Astrocyte (in vitro differentiated cells and primary cell): ENCODE data around the gene RAE1. TPM values are rescaled to one million over a fixed set of nuclear protein-coding genes. Genes with fewer than 3 reads are reported as not detected.

Experiments used
- DNase-seq: peaks from one replicate; pipeline ENCODE4 v3.0.0-alpha.2; 2010; ENCODE audit warnings: low read depth
- FAIRE-seq: peaks from 2 replicates; lab custom pipeline; 2011; peaks lifted over from hg19 to GRCh38; lab: Jason Lieb, UNC
- H2AFZ ChIP-seq: 2 replicates; pipeline ENCODE4 v1.6.0; 2012; ENCODE audit warnings: low read depth, low read length, inconsistent platforms
- H3K27ac ChIP-seq: 2 replicates; pipeline ENCODE4 v1.5.1; 2011; ENCODE audit warnings: low read depth, low read length, inconsistent platforms
- H3K27me3 ChIP-seq: 2 replicates; pipeline ENCODE4 v1.6.0; 2011; ENCODE audit warnings: low read length, inconsistent platforms; ENCODE audit not compliant: insufficient read depth
- H3K36me3 ChIP-seq: 2 replicates; pipeline ENCODE4 v1.5.1; 2011; ENCODE audit warnings: low read length, inconsistent platforms; ENCODE audit not compliant: insufficient read depth
- H3K4me1 ChIP-seq: 2 replicates; pipeline ENCODE4 v1.5.1; 2011; ENCODE audit warnings: low read length, inconsistent platforms; ENCODE audit not compliant: insufficient read depth
- H3K4me2 ChIP-seq: 2 replicates; pipeline ENCODE4 v1.6.0; 2012; ENCODE audit warnings: low read length, inconsistent platforms
- H3K4me3 ChIP-seq: 2 replicates; pipeline ENCODE4 v1.5.1; 2011; ENCODE audit warnings: low read depth, mild to moderate bottlenecking, low read length, inconsistent platforms; ENCODE audit not compliant: insufficient read depth
- H3K79me2 ChIP-seq: 2 replicates; pipeline ENCODE4 v1.6.0; 2012; ENCODE audit warnings: mild to moderate bottlenecking, low read length, inconsistent platforms; ENCODE audit not compliant: insufficient read depth
- H3K9ac ChIP-seq: 2 replicates; pipeline ENCODE4 v1.6.0; 2012; ENCODE audit warnings: mild to moderate bottlenecking, low read length, inconsistent platforms
- H3K9me3 ChIP-seq: 2 replicates; pipeline ENCODE4 v1.5.1; 2012; ENCODE audit warnings: low read depth, mild to moderate bottlenecking, low read length, inconsistent platforms; ENCODE audit not compliant: insufficient read depth
- H4K20me1 ChIP-seq: 2 replicates; pipeline ENCODE4 v1.6.0; 2012; ENCODE audit warnings: low read length, inconsistent platforms; ENCODE audit not compliant: insufficient read depth
- H3K27ac Mint-ChIP-seq: one replicate; pipeline ENCODE4 v1.8.0; 2021; ENCODE audit warnings: mild to moderate bottlenecking, mixed read lengths; ENCODE audit not compliant: unreplicated experiment
- H3K27me3 Mint-ChIP-seq: one replicate; pipeline ENCODE4 v1.8.0; 2021; ENCODE audit warnings: low read depth, mixed read lengths; ENCODE audit not compliant: unreplicated experiment
- H3K36me3 Mint-ChIP-seq: one replicate; pipeline ENCODE4 v1.8.0; 2021; ENCODE audit warnings: low read depth, mixed read lengths; ENCODE audit not compliant: unreplicated experiment
- H3K4me1 Mint-ChIP-seq: one replicate; pipeline ENCODE4 v1.8.0; 2021; ENCODE audit warnings: low read depth, mixed read lengths; ENCODE audit not compliant: unreplicated experiment
- H3K4me3 Mint-ChIP-seq: one replicate; pipeline ENCODE4 v1.8.0; 2021; ENCODE audit warnings: mild to moderate bottlenecking, moderate library complexity, mixed read lengths; ENCODE audit not compliant: unreplicated experiment
- H3K9me3 Mint-ChIP-seq: one replicate; pipeline ENCODE4 v1.8.0; 2021; ENCODE audit warnings: mild to moderate bottlenecking, mixed read lengths; ENCODE audit not compliant: unreplicated experiment
- CTCF ChIP-seq: IDR thresholded peaks from 2 replicates; pipeline ENCODE4 v1.5.1; 2011; ENCODE audit warnings: low read depth, mild to moderate bottlenecking, inconsistent platforms, low read length, moderate library complexity; ENCODE audit not compliant: insufficient read depth
- EZH2 ChIP-seq: IDR thresholded peaks from 2 replicates; pipeline ENCODE4 v1.6.1; 2012; ENCODE audit warnings: mild to moderate bottlenecking, low read length, inconsistent platforms; ENCODE audit not compliant: insufficient read depth
- total RNA-seq: library from RNA; stranded (reverse); gene quantifications from 2 replicates; pipeline ENCODE4 v1.2.1, GENCODE V29; 2021

The RAE1 gene
- total RNA-seq, 1 donor from 2014 or later: 31.1 TPM

- Histone ChIP-seq H4K20me1 (peaks cover 37% of the 10 kb centered on the region), H3K4me1 (no peaks in the 10 kb centered on the region), H3K36me3 (peaks cover 31% of the 10 kb centered on the region), H3K27ac (no peak overlapping the region), H3K27me3 (no peaks in the 10 kb centered on the region), H2AFZ (no peak overlapping the region), H3K9ac (no peak overlapping the region), H3K9me3 (no peaks in the 10 kb centered on the region), H3K4me2 (no peak overlapping the region), H3K79me2 (no peaks in the 10 kb centered on the region), H3K4me3 (no peak overlapping the region)
- Mint-ChIP-seq H3K27me3 (no peaks in the 10 kb centered on the region), H3K4me3 (no peak overlapping the region), H3K4me1 (no peaks in the 10 kb centered on the region), H3K36me3 (peaks cover 29% of the 10 kb centered on the region), H3K27ac (no peak overlapping the region), H3K9me3 (no peaks in the 10 kb centered on the region)
- DNase-seq (no peak), FAIRE-seq (no peak)
- no peak for TF ChIP-seq CTCF
- TF ChIP-seq EZH2: no peak
Measured at GRCh38 chr20:57377350-57377749, 26.3 kb downstream of the RAE1 start.

- Mint-ChIP-seq H3K4me3 (no peak overlapping the region), H3K36me3 (peaks cover 28% of the 10 kb centered on the region), H3K4me1 (no peaks in the 10 kb centered on the region), H3K27me3 (no peaks in the 10 kb centered on the region), H3K27ac (no peak overlapping the region), H3K9me3 (no peaks in the 10 kb centered on the region)
- H3K4me2 ChIP-seq: no peak overlapping the region
- no peak overlapping the region for H3K4me3 ChIP-seq
- H3K27ac ChIP-seq: no peak overlapping the region
- DNase-seq (no peak), FAIRE-seq (no peak)
- TF ChIP-seq CTCF (no peak), EZH2 (no peak)
- H3K27me3 ChIP-seq: no peaks in the 10 kb centered on the region
- no peak overlapping the region for H3K9ac ChIP-seq
- H3K9me3 ChIP-seq: no peaks in the 10 kb centered on the region
- no peak overlapping the region for H2AFZ ChIP-seq
- H3K4me1 ChIP-seq: no peaks in the 10 kb centered on the region
- H3K36me3 ChIP-seq: peaks cover 31% of the 10 kb centered on the region
- no peaks in the 10 kb centered on the region for H3K79me2 ChIP-seq
- peaks cover 37% of the 10 kb centered on the region for H4K20me1 ChIP-seq
Measured at GRCh38 chr20:57378107-57378506, 27.1 kb downstream of the RAE1 start.

- DNase-seq: no peak
- no peak for FAIRE-seq
- no peak overlapping the region for H3K27ac ChIP-seq
- no peak overlapping the region for H3K4me3 ChIP-seq
- H3K4me1 Mint-ChIP-seq: no peaks in the 10 kb centered on the region
- H3K9me3 Mint-ChIP-seq: no peaks in the 10 kb centered on the region
- H3K27me3 ChIP-seq: no peaks in the 10 kb centered on the region
- H3K36me3 ChIP-seq: peaks cover 28% of the 10 kb centered on the region
- H3K36me3 Mint-ChIP-seq: peaks cover 24% of the 10 kb centered on the region
- H3K27me3 Mint-ChIP-seq: no peaks in the 10 kb centered on the region
- H3K4me3 Mint-ChIP-seq: no peak overlapping the region
- H3K4me1 ChIP-seq: no peaks in the 10 kb centered on the region
- H4K20me1 ChIP-seq: peaks cover 37% of the 10 kb centered on the region
- TF ChIP-seq EZH2: no peak
- no peak for TF ChIP-seq CTCF
- no peak overlapping the region for H3K4me2 ChIP-seq
- no peak overlapping the region for H2AFZ ChIP-seq
- H3K9ac ChIP-seq: no peak overlapping the region
- H3K9me3 ChIP-seq: no peaks in the 10 kb centered on the region
- no peak overlapping the region for H3K27ac Mint-ChIP-seq
- no peaks in the 10 kb centered on the region for H3K79me2 ChIP-seq
Measured at GRCh38 chr20:57378646-57379262, 27.7 kb downstream of the RAE1 start.
